GM12892 (cell line): Measurements from ENCODE around the gene FBXL17.

Experiments
- POLR2A ChIP-seq: IDR thresholded peaks from 2 replicates; pipeline ENCODE4 v1.6.1; 2011; ENCODE audit warnings: low read depth, low read length, control low read depth
- POLR2AphosphoS5 ChIP-seq: IDR thresholded peaks from 2 replicates; pipeline ENCODE4 v1.6.1; 2011; ENCODE audit warnings: low read depth, low read length, control low read depth
- TAF1 ChIP-seq: IDR thresholded peaks from 2 replicates; pipeline ENCODE4 v1.6.1; 2011; ENCODE audit warnings: low read depth, mild to moderate bottlenecking, control low read depth, low read length, borderline replicate concordance

DNA sequence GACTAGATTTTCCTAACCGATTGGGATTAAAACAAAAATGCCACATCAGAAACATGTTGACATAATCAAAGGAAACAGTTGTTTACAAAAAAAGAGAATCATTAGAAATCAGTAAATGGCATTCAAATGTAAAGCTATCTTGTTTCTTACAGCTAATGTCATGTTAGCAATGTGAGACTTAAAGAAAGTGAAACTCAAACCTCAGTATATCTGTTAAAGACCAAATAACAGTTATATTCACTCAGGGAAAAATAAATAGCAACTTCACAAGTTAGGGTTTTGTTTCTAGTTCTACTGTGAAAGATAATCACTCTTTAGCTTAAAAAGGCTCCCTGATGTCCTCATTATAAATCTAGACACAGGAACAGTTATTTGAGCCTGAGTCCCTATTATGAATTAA lies 521.9 kb downstream of the FBXL17 start:
- TF ChIP-seq POLR2A: no peak
- TF ChIP-seq POLR2AphosphoS5: no peak
- no peak for TF ChIP-seq TAF1
